HepG2 (cell line): ENCODE results near the gene GABRG3. TPM values are rescaled to one million over a fixed set of nuclear protein-coding genes. Genes with fewer than 3 reads are reported as not detected.

ENCODE experiments used
- ATAC-seq: fragments of 200-7000 bp; cut with Tn5 transposase; 3 replicates; pipeline ENCODE4 v1.9.1; 2020; ENCODE audit warnings: mild to moderate bottlenecking, moderate library complexity
- BruUV-seq: library from RNA; stranded (reverse); fragments of 400-500 nt; replicated peaks from 2 replicates; lab custom pipeline; 2021; lab: Mats Ljungman, UMichigan
- CTCF ChIA-PET: fragments of 300-600 bp; formaldehyde crosslinking; extraction: SDS; loops from one replicate; lab custom pipeline; 2021; ENCODE audit warnings: low total read pairs, inconsistent platforms, low intra/inter-chr PET ratio; lab: Yijun Ruan, JAX
- POLR2A ChIA-PET: fragments of 350-600 bp; sonication (Branson Sonifier 250); formaldehyde crosslinking; loops from one replicate; lab custom pipeline; 2020; ENCODE audit warnings: antibody characterized with exemption, inconsistent platforms; lab: Yijun Ruan, JAX
- DNase-seq: peaks from one replicate; pipeline ENCODE4 v3.0.0-alpha.2; 2015; ENCODE audit warnings: low spot score
- FAIRE-seq: peaks from 3 replicates; lab custom pipeline; 2011; peaks lifted over from hg19 to GRCh38; lab: Jason Lieb, UNC
- H2AFZ ChIP-seq: one replicate; pipeline ENCODE4 v1.6.1; 2011; ENCODE audit warnings: low read length, inconsistent platforms
- H3K27ac ChIP-seq: fragments of 300-600 bp; 3 replicates; pipeline ENCODE4 v1.8.0; 2011; ENCODE audit warnings: mixed run types, mild to moderate bottlenecking, mixed read lengths, low read length, inconsistent platforms; ENCODE audit not compliant: insufficient read depth; ENCODE audit errors: extremely low read length
- H3K27me3 ChIP-seq, 2 experiments: fragments of 200-600 bp in 1 of 2; 2 replicates in 1 of 2; 3 replicates in 1 of 2; pipeline versions ENCODE4 v1.6.0 to v1.8.0; 2011; ENCODE audit warnings: low read length in 2 of 2, mild to moderate bottlenecking in 2 of 2, moderate library complexity in 2 of 2, inconsistent platforms in 1 of 2; ENCODE audit not compliant: insufficient read depth in 2 of 2, control insufficient read depth in 1 of 2
- H3K36me3 ChIP-seq, 2 experiments: fragments of 200-600 bp in 1 of 2; replicated peaks in 1 of 2; 2 replicates in 1 of 2; 3 replicates in 1 of 2; pipeline versions ENCODE4 v1.5.1 to v1.8.0; 2011; ENCODE audit warnings: low read length in 2 of 2, inconsistent platforms in 1 of 2; ENCODE audit not compliant: insufficient read depth in 2 of 2, control insufficient read depth in 1 of 2
- H3K4me1 ChIP-seq: 2 replicates; pipeline ENCODE4 v1.5.1; 2012; ENCODE audit warnings: low read length, inconsistent platforms; ENCODE audit not compliant: insufficient read depth
- H3K4me2 ChIP-seq: 2 replicates; pipeline ENCODE4 v1.6.0; 2011; ENCODE audit warnings: low read depth, low read length, inconsistent platforms
- H3K4me3 ChIP-seq, 3 experiments: fragments of 200-600 bp in 1 of 3; sonication (generic), shearing (Covaris generic) in 1 of 3; replicated peaks in 1 of 3; 2 replicates each; pipeline ENCODE4 v1.5.1; 2011 to 2016; ENCODE audit warnings: low read length in 3 of 3, inconsistent platforms in 2 of 3, low read depth in 2 of 3, mild to moderate bottlenecking in 2 of 3, control low read depth in 1 of 3, mixed read lengths in 1 of 3; ENCODE audit not compliant: insufficient read depth in 1 of 3
- H3K79me2 ChIP-seq: one replicate; pipeline ENCODE4 v1.6.1; 2011; ENCODE audit warnings: low read length, inconsistent platforms; ENCODE audit not compliant: insufficient read depth
- H3K9ac ChIP-seq: 2 replicates; pipeline ENCODE4 v1.6.0; 2011; ENCODE audit warnings: mild to moderate bottlenecking, low read depth, low read length, inconsistent platforms; ENCODE audit not compliant: insufficient read depth
- H3K9me3 ChIP-seq: 2 replicates; pipeline ENCODE4 v1.5.1; 2012; ENCODE audit warnings: mild to moderate bottlenecking, low read length
- H4K20me1 ChIP-seq: 2 replicates; pipeline ENCODE4 v1.6.0; 2011; ENCODE audit warnings: inconsistent platforms, mild to moderate bottlenecking, low read length, moderate library complexity; ENCODE audit not compliant: insufficient read depth
- GTF3A ChIP-seq: sonication (generic); formaldehyde crosslinking; conservative IDR thresholded peaks from 2 replicates; pipeline ENCODE4 v1.4.0; 2020; ENCODE audit warnings: mild to moderate bottlenecking, missing genetic modification reagents
- HMG20A ChIP-seq: IDR thresholded peaks from 2 replicates; pipeline ENCODE4 v1.6.1; 2016; ENCODE audit warnings: borderline replicate concordance
- KLF9 ChIP-seq: IDR thresholded peaks from 2 replicates; pipeline ENCODE4 v1.6.1; 2016; ENCODE audit warnings: low read depth
- RBAK ChIP-seq: sonication (generic); formaldehyde crosslinking; IDR thresholded peaks from 2 replicates; pipeline ENCODE4 v1.5.1; 2020; ENCODE audit warnings: mild to moderate bottlenecking, missing genetic modification reagents
- REXO4 ChIP-seq: sonication (generic); formaldehyde crosslinking; IDR thresholded peaks from 2 replicates; pipeline ENCODE4 v1.8.0; 2022; ENCODE audit warnings: missing genetic modification reagents, mild to moderate bottlenecking, borderline replicate concordance
- SIN3B ChIP-seq: fragments of 150-350 bp; IDR thresholded peaks from 2 replicates; pipeline ENCODE4 v1.6.1; 2014; ENCODE audit warnings: low read length
- SMARCE1 ChIP-seq: fragments of 450-650 bp; IDR thresholded peaks from 2 replicates; pipeline ENCODE4 v1.6.1; 2017; ENCODE audit warnings: borderline replicate concordance
- TOE1 ChIP-seq: sonication (generic); formaldehyde crosslinking; IDR thresholded peaks from 2 replicates; pipeline ENCODE4 v1.4.0; 2020; ENCODE audit warnings: mild to moderate bottlenecking, missing genetic modification reagents
- ZFP82 ChIP-seq: sonication (generic); formaldehyde crosslinking; IDR thresholded peaks from 2 replicates; pipeline ENCODE4 v1.5.1; 2020; ENCODE audit warnings: mild to moderate bottlenecking, missing genetic modification reagents, borderline replicate concordance
- ZNF17 ChIP-seq: sonication (generic); formaldehyde crosslinking; IDR thresholded peaks from 2 replicates; pipeline ENCODE4 v1.5.0; 2020; ENCODE audit warnings: mild to moderate bottlenecking, missing genetic modification reagents
- ZNF7 ChIP-seq: IDR thresholded peaks from 2 replicates; pipeline ENCODE4 v1.6.1; 2016; ENCODE audit warnings: missing biosample characterization, missing genetic modification reagents
- ZNF766 ChIP-seq: sonication (generic); formaldehyde crosslinking; IDR thresholded peaks from 2 replicates; pipeline ENCODE4 v1.5.0; 2020; ENCODE audit warnings: missing genetic modification reagents, borderline replicate concordance
- ZNF780A ChIP-seq: sonication (generic); formaldehyde crosslinking; IDR thresholded peaks from 2 replicates; pipeline ENCODE4 v1.8.0; 2022; ENCODE audit warnings: mild to moderate bottlenecking, missing genetic modification reagents, moderate library complexity
- ZZZ3 ChIP-seq: sonication (generic); formaldehyde crosslinking; IDR thresholded peaks from 2 replicates; pipeline ENCODE4 v1.4.0; 2020; ENCODE audit warnings: missing genetic modification reagents, mild to moderate bottlenecking, borderline replicate concordance
- WGBS: methylation state at CpG from one replicate; pipeline ENCODE4 v1.1.6; 2017; ENCODE audit warnings: low lambda C conversion rate; 5-methylcytosine and 5-hydroxymethylcytosine counted together
- in situ Hi-C: cut with HindIII; loops from 2 replicates; pipeline ENCODE4 v1.10.0; 2017; ENCODE audit warnings: low pct_unique_long_range_greater_than_20kb; ENCODE audit not compliant: extremely low pct_ligation_motif_present
- intact Hi-C: fragments of 100-400 bp; cut with micrococcal nuclease; formaldehyde crosslinking; loops from one replicate; pipeline ENCODE4 v1.10.0; 2022; ENCODE audit not compliant: unreplicated experiment
- polyA plus RNA-seq, 8 experiments: library from polyadenylated mRNA; depleted of rRNA in 3 of 8; stranded (reverse) in 7 of 8; unstranded in 1 of 8; fragments of >200 nt; fragmentation: Illumina TruSeq in 4 of 8; extraction: Trizol in 4 of 8; gene quantifications; 2 replicates each; pipeline versions ENCODE4 v1.2.1 to v1.2.3, GENCODE V29; 2011 to 2016; ENCODE audit warnings: low read depth in 4 of 8, missing spikeins in 1 of 8, mixed read lengths in 1 of 8; ENCODE audit not compliant: insufficient read depth in 1 of 8
- total RNA-seq, 5 experiments: library from RNA; depleted of rRNA; stranded (reverse); fragments of >200 nt; fragmentation: Illumina TruSeq; extraction: Trizol; gene quantifications; 2 replicates each; pipeline ENCODE4 v1.2.3, GENCODE V29; 2016; ENCODE audit warnings: low read depth in 1 of 5
- TF ChIP-seq, protein P1 (sequence below), 2 experiments: fragments of 450-650 bp in 1 of 2; sonication (generic) in 1 of 2; formaldehyde crosslinking; IDR thresholded peaks; 2 replicates each; pipeline versions ENCODE4 v1.5.0 to v1.8.0; 2020 to 2022; ENCODE audit warnings: mild to moderate bottlenecking in 1 of 2, missing genetic modification reagents in 1 of 2
- TF ChIP-seq, protein P2 (sequence below): sonication (generic); formaldehyde crosslinking; IDR thresholded peaks from 2 replicates; pipeline ENCODE4 v1.4.0; 2020; ENCODE audit warnings: mild to moderate bottlenecking, missing genetic modification reagents

The GABRG3 gene
- total and polyA plus RNA-seq, 2 of the 13 experiments (the other 11 are each of a cell fraction or from before 2014, with no cell fraction given) = not detected

DNA sequence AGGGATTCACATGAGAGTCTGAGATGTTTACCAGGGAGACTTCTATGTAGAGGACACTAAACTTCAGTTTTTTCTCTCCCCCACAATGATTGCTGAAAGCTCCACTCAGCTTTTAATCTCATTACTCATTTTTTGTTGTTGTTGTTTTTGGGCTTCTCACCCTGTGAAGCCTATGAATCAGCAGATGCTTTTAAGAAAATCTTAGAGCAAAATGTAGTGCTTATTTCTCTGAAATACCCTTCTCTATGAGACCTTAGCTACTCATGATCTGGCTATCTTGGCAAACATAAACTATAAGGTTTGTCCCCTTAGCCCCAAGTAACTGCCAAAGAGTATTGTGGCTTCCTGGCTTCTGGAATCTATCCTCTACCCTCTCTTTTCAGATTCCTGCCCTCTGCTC, 590.8 kb downstream of the GABRG3 start (continued):
- TF ChIP-seq ZFP82 (CRISPR knock-in tag) = no peak

DNA sequence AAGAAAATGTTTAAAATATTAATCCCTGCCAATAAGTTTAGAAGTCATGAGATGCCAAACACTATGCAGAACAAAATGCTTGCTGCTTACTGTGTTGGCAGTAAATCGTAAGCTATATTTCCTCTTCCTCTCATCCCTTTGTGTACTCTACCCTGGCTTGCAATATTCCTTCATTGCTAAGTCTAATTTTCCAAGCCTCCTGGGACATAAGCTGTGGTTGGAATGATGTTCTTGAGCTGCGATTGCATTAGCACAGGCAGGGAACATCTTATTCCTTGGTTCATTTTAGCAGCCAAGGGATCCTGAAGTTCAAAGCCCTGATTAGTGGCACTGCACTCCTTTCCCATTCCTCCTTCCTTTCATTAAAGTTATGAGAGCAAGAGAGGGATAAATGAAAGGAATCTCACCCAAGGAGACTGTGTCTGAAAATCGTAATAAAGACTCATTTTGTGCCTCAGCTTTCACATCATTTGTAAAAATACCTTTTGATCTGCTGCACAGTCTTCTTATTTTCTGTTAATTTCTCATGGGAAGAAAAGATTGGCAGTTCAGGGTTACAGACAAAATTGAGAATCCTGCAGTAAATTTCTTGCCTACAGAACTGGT, 592.9 kb downstream of the GABRG3 start:
- WGBS = under 1% methylated on average over 3 of the region's 3 CpGs
- no peaks in the 10 kb centered on the region; a peak in 1 of 5 replicates for H3K27me3 ChIP-seq
- H3K79me2 ChIP-seq = no peaks in the 10 kb centered on the region
- in situ Hi-C loops = no loop called here
- H4K20me1 ChIP-seq = no peaks in the 10 kb centered on the region
- no TSS peak for BruUV-seq
- no peak for FAIRE-seq
- ChIA-PET POLR2A (no interaction called here), CTCF (no interaction called here)
- DNase-seq = no peak
- no peaks in the 10 kb centered on the region for H3K4me1 ChIP-seq
- intact Hi-C loops = no loop called here
- H2AFZ ChIP-seq = no peak overlapping the region
- no peak overlapping the region for H3K4me3 ChIP-seq
- no peak overlapping the region for H3K4me2 ChIP-seq
- no peaks in the 10 kb centered on the region for H3K36me3 ChIP-seq
- H3K27ac ChIP-seq = no peak overlapping the region
- no peak for ATAC-seq
- peaks cover 36% of the 10 kb centered on the region for H3K9me3 ChIP-seq
- TF ChIP-seq GTF3A (CRISPR knock-in tag) (no peak), HMG20A (CRISPR knock-in tag) (no peak), ZNF17 (CRISPR knock-in tag) (no peak), TOE1 (CRISPR knock-in tag) (no peak), KLF9 (CRISPR knock-in tag) (no peak), ZNF780A (no peak)
- H3K9ac ChIP-seq = no peak overlapping the region

DNA sequence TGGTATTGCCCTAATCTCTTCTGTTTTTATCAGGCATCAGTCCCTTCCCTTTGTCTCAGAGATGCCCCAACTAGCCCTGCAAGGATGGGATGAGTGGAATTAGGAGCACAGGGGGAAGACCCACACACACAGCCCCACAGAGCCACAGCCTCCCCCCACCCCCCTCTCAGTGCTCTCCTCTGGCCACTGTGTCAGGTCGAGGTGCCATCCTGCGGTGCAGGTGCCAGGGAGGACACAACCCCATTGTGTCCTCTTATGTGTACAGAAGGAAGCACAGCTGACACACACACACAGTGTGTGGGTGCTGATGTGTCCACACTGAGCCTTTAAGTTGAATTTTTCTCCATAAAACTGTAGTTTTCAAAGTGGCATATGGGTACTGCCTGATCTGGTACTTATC, 593.7 kb downstream of the GABRG3 start:
- BruUV-seq = no TSS peak
- POLR2A ChIA-PET = no interaction called here
- Histone ChIP-seq H3K4me2 (no peak overlapping the region), H2AFZ (no peak overlapping the region), H3K9me3 (peaks cover 30% of the 10 kb centered on the region), H4K20me1 (no peaks in the 10 kb centered on the region), H3K27ac (no peak overlapping the region), H3K79me2 (no peaks in the 10 kb centered on the region), H3K4me3 (no peak overlapping the region), H3K9ac (no peak overlapping the region), H3K36me3 (no peaks in the 10 kb centered on the region), H3K27me3 (no peaks in the 10 kb centered on the region; a peak in 1 of 5 replicates), H3K4me1 (no peaks in the 10 kb centered on the region)
- 0% methylated on average over 2 of the region's 2 CpGs for WGBS
- FAIRE-seq (no peak), ATAC-seq (no peak), DNase-seq (no peak)
- in situ Hi-C loops (no loop called here), intact Hi-C loops (no loop called here)
- CTCF ChIA-PET = no interaction called here
- TF ChIP-seq SIN3B = no peak
- no peak for TF ChIP-seq ZZZ3
- no peak for TF ChIP-seq RBAK (CRISPR knock-in tag)
- TF ChIP-seq, protein P1, sequence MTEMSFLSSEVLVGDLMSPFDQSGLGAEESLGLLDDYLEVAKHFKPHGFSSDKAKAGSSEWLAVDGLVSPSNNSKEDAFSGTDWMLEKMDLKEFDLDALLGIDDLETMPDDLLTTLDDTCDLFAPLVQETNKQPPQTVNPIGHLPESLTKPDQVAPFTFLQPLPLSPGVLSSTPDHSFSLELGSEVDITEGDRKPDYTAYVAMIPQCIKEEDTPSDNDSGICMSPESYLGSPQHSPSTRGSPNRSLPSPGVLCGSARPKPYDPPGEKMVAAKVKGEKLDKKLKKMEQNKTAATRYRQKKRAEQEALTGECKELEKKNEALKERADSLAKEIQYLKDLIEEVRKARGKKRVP (CRISPR knock-in tag; IDR thresholded peaks at IDR 0.05) = no peak
- TF ChIP-seq REXO4 (CRISPR knock-in tag) = no peak
- TF ChIP-seq SMARCE1 = no peak
- TF ChIP-seq ZNF766 = no peak
- TF ChIP-seq, protein P2, sequence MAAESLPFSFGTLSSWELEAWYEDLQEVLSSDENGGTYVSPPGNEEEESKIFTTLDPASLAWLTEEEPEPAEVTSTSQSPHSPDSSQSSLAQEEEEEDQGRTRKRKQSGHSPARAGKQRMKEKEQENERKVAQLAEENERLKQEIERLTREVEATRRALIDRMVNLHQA (CRISPR knock-in tag) = no peak
- TF ChIP-seq ZNF7 (CRISPR knock-in tag) = no peak
